Skeletal muscle tissue (tissue), 4 donors: Measurements from ENCODE around the gene PRKACG. TPM values are rescaled to one million over a fixed set of nuclear protein-coding genes. Genes with fewer than 3 reads are reported as not detected.

ENCODE experiments used
- H3K27ac ChIP-seq: one replicate; pipeline ENCODE4 v1.7.0; 2013; ENCODE audit warnings: mild to moderate bottlenecking, low read depth, low read length, inconsistent platforms
- H3K27me3 ChIP-seq, 3 donors: one replicate each; pipeline ENCODE4 v1.7.0; 2013; ENCODE audit warnings: low read length in 3 of 3; ENCODE audit not compliant: control insufficient read depth in 3 of 3, insufficient read depth in 3 of 3
- H3K36me3 ChIP-seq, 3 donors: one replicate each; pipeline ENCODE4 v1.7.0; 2013; ENCODE audit warnings: low read length in 3 of 3; ENCODE audit not compliant: control insufficient read depth in 3 of 3, insufficient read depth in 3 of 3
- H3K4me1 ChIP-seq, 3 donors: one replicate each; pipeline ENCODE4 v1.7.0; 2013; ENCODE audit warnings: low read length in 3 of 3, mild to moderate bottlenecking in 3 of 3; ENCODE audit not compliant: control insufficient read depth in 3 of 3, insufficient read depth in 3 of 3
- H3K4me3 ChIP-seq, 3 donors: one replicate each; pipeline ENCODE4 v1.7.0; 2013; ENCODE audit warnings: low read length in 3 of 3
- H3K9ac ChIP-seq, 3 donors: one replicate each; pipeline ENCODE4 v1.7.0; 2013; ENCODE audit warnings: low read length in 3 of 3, mild to moderate bottlenecking in 3 of 3, moderate library complexity in 2 of 3, low read depth in 1 of 3
- H3K9me3 ChIP-seq, 3 donors: one replicate each; pipeline ENCODE4 v1.7.0; 2013; ENCODE audit warnings: low read length in 3 of 3; ENCODE audit not compliant: control insufficient read depth in 3 of 3
- total RNA-seq: library from RNA; depleted of rRNA; stranded (reverse); fragments of >200 nt; gene quantifications from one replicate; pipeline ENCODE4 v1.2.3, GENCODE V29; 2014
- donor health status: Osteomylitis.

Gene PRKACG
- total RNA-seq, 1 donor from 2014 or later = not detected

DNA sequence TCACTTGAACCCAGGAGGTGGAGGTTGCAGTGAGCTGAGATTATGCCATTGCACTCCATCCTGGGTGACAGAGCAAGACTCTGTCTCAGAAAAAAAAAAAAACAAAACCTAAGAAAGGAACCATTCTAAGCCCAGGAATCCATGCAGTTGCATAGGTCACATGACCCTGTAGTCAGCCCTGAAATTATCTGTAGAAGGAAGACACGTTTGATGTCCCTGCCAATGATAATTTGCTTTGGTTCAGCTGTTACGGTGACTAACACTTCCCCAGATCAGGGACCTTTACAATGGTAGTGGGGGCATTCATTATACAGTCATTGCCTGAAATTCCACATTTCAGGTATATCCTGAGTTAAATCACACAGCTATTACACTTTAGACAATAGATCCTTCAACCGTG, 50.5 kb downstream of the PRKACG start:
- no peaks in the 10 kb centered on the region for H3K36me3 ChIP-seq

More for the DNA sequence above, 50.5 kb downstream of the PRKACG start:
- H3K27ac ChIP-seq = no peak overlapping the region
- no peaks in the 10 kb centered on the region for H3K9me3 ChIP-seq
- no peak overlapping the region for H3K9ac ChIP-seq
- H3K27me3 ChIP-seq = no peaks in the 10 kb centered on the region
- H3K4me3 ChIP-seq = no peak overlapping the region
- H3K4me1 ChIP-seq = no peaks in the 10 kb centered on the region

Other genes starting within 250 kb of the PRKACG start
- gene FXN, start 21.6 kb upstream of the PRKACG start, total RNA-seq = 3.7 TPM
- 17.2 TPM for gene TJP2, start 160.2 kb upstream of the PRKACG start, total RNA-seq